ENCODE data around the gene PLCXD1. TPM values are rescaled to one million over a fixed set of nuclear protein-coding genes. Genes with fewer than 3 reads are reported as not detected.
"Not testable (repeated sequence)": the region's sequence is repeated elsewhere in the genome, so short reads cannot be mapped to it uniquely, and the experiment has no call there.

Gene PLCXD1
- total RNA-seq, 1 donor from 2014 or later: 20.2 TPM

DNA sequence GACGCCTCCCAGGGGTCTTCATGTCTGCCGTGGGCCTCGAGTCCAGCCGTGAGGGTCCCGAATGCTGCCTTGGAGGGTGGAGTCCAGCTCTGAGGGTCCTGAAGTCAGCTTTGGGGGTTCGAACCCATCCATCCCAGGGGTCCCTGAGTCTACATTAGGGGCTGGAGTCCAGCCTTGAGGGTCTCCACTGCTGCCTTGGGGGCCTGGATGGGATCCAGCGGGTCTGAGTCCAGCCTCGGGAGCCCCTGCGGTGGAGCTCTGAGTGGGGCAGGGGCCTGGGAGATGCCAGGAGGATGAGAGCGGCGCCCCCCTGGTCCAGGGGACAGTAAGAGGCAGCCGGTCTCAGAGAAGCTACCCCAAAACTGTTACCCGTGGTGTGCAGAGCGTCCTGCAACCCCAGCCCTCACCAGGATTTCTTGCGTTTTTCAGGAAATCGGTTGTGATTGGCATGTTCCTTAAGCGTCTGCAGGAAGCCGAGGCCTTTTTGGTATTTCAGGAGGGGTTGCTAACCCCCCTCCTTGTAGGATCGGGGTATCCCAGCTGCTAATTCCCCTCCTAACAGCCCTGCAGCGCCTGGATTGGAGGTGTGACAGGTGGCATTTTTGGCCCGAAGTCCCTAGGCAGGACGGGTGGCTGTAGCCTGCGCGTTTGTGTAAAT, 39.1 kb downstream of the PLCXD1 start:
- no peaks in the 10 kb centered on the region for H3K27me3 ChIP-seq (ENCODE audit: control insufficient read depth, insufficient read depth, low read length)
- DNase-seq (ENCODE audit: low read depth): no peak
- H3K4me3 ChIP-seq (ENCODE audit: low read depth, low read length): peak overlapping the region; percentile 95
- H3K36me3 ChIP-seq (ENCODE audit: control insufficient read depth, insufficient read depth, low read length): no peaks in the 10 kb centered on the region
- TF ChIP-seq, protein P1, sequence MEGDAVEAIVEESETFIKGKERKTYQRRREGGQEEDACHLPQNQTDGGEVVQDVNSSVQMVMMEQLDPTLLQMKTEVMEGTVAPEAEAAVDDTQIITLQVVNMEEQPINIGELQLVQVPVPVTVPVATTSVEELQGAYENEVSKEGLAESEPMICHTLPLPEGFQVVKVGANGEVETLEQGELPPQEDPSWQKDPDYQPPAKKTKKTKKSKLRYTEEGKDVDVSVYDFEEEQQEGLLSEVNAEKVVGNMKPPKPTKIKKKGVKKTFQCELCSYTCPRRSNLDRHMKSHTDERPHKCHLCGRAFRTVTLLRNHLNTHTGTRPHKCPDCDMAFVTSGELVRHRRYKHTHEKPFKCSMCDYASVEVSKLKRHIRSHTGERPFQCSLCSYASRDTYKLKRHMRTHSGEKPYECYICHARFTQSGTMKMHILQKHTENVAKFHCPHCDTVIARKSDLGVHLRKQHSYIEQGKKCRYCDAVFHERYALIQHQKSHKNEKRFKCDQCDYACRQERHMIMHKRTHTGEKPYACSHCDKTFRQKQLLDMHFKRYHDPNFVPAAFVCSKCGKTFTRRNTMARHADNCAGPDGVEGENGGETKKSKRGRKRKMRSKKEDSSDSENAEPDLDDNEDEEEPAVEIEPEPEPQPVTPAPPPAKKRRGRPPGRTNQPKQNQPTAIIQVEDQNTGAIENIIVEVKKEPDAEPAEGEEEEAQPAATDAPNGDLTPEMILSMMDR (IDR thresholded peaks at IDR 0.05; ENCODE audit: insufficient read depth, low read length, poor library complexity, severe bottlenecking): no peak

DNA sequence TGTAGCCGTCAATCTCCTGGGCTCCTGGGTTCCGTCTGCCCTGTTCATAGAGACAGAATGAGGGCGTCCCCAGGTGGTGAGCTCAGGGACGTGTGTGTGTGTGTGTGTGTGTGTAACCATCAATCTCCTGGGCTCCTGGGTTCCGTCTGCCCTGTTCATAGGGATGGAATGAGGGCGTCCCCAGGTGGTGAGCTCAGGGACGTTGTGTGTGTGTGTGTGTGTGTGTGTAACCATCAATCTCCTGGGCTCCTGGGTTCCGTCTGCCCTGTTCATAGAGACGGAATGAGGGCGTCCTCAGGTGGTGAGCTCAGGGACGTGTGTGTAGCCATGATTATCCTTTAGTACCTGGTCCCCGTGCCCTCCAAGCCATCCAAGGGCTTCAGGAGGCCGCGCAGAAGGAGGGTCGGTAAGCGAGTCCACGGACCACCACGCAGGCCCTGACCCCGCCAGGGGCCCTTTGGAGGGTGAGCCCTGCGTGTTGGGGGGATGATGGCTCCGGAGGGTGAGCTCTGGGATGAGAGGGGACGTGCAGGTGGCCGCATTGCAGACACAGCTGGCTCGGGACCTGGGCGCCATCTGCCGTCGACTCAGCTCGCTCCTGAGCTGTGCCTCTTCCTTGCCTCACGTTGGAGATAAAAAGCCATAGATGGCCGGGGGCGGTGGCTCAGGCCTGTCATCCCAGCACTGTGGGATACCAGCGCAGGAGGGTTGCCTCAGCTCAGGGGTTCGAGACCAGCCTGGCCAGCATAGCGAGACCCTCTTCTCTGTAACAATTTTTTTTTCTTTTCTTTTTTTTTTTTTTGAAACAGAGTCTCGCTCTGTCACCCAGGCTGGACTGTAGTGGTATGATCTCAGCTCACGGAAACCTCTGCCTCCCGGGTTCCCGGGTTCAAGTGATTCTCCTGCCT, 42.8 kb downstream of the PLCXD1 start:
- H3K27me3 ChIP-seq (ENCODE audit: control insufficient read depth, insufficient read depth, low read length): no peaks in the 10 kb centered on the region
- no peak overlapping the region for H3K4me3 ChIP-seq (ENCODE audit: low read depth, low read length)
- peak; percentile 21 for DNase-seq (ENCODE audit: low read depth)
- H3K36me3 ChIP-seq (ENCODE audit: control insufficient read depth, insufficient read depth, low read length): no peaks in the 10 kb centered on the region
- TF ChIP-seq, protein P1 (IDR thresholded peaks at IDR 0.05; ENCODE audit: insufficient read depth, low read length, poor library complexity, severe bottlenecking): peak; percentile 22

DNA sequence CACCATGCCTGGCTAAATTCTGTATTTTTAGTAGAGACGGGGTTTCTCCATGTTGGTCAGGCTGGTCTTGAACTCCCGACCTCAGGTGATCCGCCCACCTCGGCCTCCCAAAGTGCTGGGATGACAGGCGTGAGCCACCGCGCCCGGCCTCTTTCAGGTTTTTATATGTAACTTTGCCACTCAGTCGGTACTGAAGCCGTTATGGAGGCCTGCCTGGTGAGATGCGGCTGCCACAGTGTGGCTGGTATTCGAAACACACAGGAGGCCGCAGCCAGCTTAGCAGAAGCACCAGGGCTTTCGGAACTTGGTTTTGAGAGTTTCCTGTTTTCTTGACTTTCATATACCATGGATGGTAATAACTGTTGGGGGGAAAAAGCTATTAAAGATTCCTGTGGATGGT, 43.5 kb downstream of the PLCXD1 start:
- not testable (repeated sequence) for H3K36me3 ChIP-seq (ENCODE audit: control insufficient read depth, insufficient read depth, low read length); DNase-seq (ENCODE audit: low read depth); H3K27me3 ChIP-seq (ENCODE audit: control insufficient read depth, insufficient read depth, low read length); H3K4me3 ChIP-seq (ENCODE audit: low read depth, low read length)

DNA sequence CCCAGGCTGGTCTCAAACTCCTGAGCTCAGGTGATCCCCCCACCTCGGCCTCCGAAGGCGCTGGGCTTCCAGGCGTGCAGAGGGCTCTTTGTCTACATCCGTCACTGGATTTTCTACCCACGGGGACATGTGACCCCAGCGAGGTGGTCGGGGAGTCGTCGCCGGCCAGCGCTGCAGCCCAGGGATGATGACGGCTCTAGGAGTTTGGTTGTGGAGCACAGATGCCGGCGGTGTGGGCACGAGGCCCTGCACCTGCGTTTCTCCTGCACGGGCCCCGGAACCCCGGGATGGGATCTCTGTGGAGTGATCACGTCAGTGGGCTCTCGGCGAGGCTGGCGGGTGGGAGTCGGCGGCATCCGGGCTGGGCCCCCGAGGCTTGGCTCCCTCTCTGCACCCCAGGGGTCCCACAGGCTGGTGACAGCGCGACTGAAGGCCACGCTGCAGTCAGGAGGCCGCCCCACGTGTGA, 46.5 kb downstream of the PLCXD1 start:
- Histone ChIP-seq H3K4me3 (ENCODE audit: low read depth, low read length) (no peak overlapping the region), H3K27me3 (ENCODE audit: control insufficient read depth, insufficient read depth, low read length) (peaks cover 19% of the 10 kb centered on the region), H3K36me3 (ENCODE audit: control insufficient read depth, insufficient read depth, low read length) (no peaks in the 10 kb centered on the region)
- DNase-seq (ENCODE audit: low read depth): no peak
- TF ChIP-seq, protein P1 (IDR thresholded peaks at IDR 0.05; ENCODE audit: insufficient read depth, low read length, poor library complexity, severe bottlenecking): no peak

DNA sequence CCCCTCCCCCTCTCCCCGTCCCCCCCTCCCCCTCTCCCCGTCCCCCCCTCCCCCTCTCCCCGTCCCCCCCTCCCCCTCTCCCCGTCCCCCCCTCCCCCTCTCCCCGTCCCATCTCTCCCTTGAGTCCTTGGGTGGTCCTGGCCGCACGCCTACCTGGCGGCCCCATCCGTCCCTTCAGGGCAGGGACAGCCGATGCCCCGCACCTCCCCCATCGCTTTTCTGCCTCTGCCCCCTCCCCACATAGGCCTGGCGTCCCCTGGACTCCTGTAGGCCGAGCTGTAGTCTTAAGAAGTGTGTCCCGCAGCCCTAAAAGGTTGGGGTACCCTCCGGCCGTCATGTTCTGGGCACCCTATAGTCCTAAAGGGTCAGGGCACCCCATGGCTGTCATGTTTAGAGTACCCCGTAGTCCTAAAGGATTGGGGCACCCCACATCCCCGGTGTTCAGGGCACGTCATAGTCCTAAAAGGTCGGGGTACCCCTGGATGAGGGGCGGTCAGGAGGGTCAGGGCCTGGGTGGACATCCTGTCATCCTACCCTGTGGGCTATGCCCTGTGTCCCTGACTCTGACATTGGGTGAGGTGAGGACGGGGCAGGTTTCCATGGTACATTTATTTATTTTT, 48.2 kb downstream of the PLCXD1 start:
- DNase-seq (ENCODE audit: low read depth): no peak
- Histone ChIP-seq H3K4me3 (ENCODE audit: low read depth, low read length) (no peak overlapping the region), H3K27me3 (ENCODE audit: control insufficient read depth, insufficient read depth, low read length) (peaks cover 19% of the 10 kb centered on the region), H3K36me3 (ENCODE audit: control insufficient read depth, insufficient read depth, low read length) (no peaks in the 10 kb centered on the region)
- TF ChIP-seq, protein P1 (IDR thresholded peaks at IDR 0.05; ENCODE audit: insufficient read depth, low read length, poor library complexity, severe bottlenecking): no peak

DNA sequence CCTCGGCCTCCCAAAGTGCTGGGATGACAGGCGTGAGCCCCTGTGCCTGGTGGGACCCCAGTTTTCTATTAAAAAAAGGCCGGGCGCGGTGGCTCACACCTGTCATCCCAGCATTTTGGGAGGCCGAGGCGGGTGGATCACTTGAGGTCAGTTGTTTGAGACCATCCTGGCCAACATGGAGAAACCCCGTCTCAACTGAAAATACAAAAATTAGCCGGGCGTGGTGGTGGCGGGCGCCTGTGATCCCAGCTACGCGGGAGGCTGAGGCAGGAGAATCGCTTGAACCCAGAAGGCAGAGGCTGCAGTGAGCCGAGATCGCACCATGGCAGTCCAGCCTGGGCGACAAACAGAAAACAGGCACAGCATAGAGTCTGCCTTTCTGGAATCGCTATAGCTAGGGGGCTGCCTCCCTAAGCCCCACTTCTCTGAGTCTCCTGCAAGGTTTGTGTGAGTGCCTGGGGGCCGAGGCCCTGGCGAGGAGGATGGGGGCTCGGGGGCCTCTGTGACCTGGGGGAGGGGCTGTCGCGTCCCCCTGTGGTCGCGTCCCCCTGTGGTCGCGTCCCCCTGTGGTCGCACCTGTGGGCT, 49.1 kb downstream of the PLCXD1 start:
- H3K4me3 ChIP-seq (ENCODE audit: low read depth, low read length); H3K36me3 ChIP-seq (ENCODE audit: control insufficient read depth, insufficient read depth, low read length); DNase-seq (ENCODE audit: low read depth): not testable (repeated sequence)
- peaks cover 19% of the 10 kb centered on the region for H3K27me3 ChIP-seq (ENCODE audit: control insufficient read depth, insufficient read depth, low read length)
